Pancreas (tissue), 10 donors: ENCODE data around the gene SLIT1. TPM values are rescaled to one million over a fixed set of nuclear protein-coding genes. Genes with fewer than 3 reads are reported as not detected.
A peak's percentile ranks its signal among the peaks of the same experiment; 100 is the strongest.

Experiments used
- ATAC-seq, 4 donors: fragments of 200-7000 bp; cut with Tn5 transposase; one replicate each; pipeline versions ENCODE4 v1.8.0 to v1.9.1; 2020; ENCODE audit warnings: mild to moderate bottlenecking in 4 of 4, moderate library complexity in 4 of 4
- DNase-seq, 6 donors: peaks; one replicate each; pipeline ENCODE4 v3.0.0-alpha.2; 2020
- FAIRE-seq: peaks from 2 replicates; lab custom pipeline; 2012; peaks lifted over from hg19 to GRCh38; lab: Jason Lieb, UNC
- H3K27ac ChIP-seq, 4 donors: fragments of 200-600 bp; sonication (generic); 1 replicate in 3 of 4; 2 replicates in 1 of 4; pipeline versions ENCODE4 v1.5.0 to v1.8.0; 2020
- H3K27me3 ChIP-seq, 4 donors: fragments of 200-600 bp; one replicate each; pipeline ENCODE4 v1.8.0; 2021
- H3K36me3 ChIP-seq, 3 donors: fragments of 200-600 bp; sonication (generic) in 1 of 3; one replicate each; pipeline versions ENCODE4 v1.5.0 to v1.8.0; 2020 to 2021
- H3K4me1 ChIP-seq, 3 donors: fragments of 200-600 bp; one replicate each; pipeline ENCODE4 v1.8.0; 2021
- H3K4me3 ChIP-seq, 4 donors: fragments of 200-600 bp; sonication (generic) in 2 of 4; one replicate each; pipeline versions ENCODE4 v1.5.0 to v1.8.0; 2020 to 2021
- H3K9me3 ChIP-seq, 4 donors: fragments of 200-600 bp; one replicate each; pipeline ENCODE4 v1.8.0; 2021
- WGBS, 2 donors: extraction: QIAGEN DNeasy Blood & Tissue Kit; methylation state at CpG; one replicate each; pipeline ENCODE4 v1.1.7; 2013; 5-methylcytosine and 5-hydroxymethylcytosine counted together
- intact Hi-C, 3 donors: fragments of 100-400 bp; cut with DNase I; formaldehyde crosslinking; loops; one replicate each; pipeline versions ENCODE4 v1.11.1 to v1.14.2; 2022
- polyA plus RNA-seq, 2 donors: library from polyadenylated mRNA; stranded (reverse); fragments of 200-250 nt; gene quantifications; one replicate each; pipeline ENCODE4 v1.2.3, GENCODE V29; 2013
- total RNA-seq, 6 donors: library from RNA; stranded (reverse); fragmentation: NEBNext Ultra II Directional in 4 of 6; extraction: Animal tissue kit (Norgen Biotek cat#: 25700) in 4 of 6; gene quantifications; one replicate each; pipeline versions ENCODE4 v1.2.1 to v1.2.4, GENCODE V29; 2021 to 2023
- TF ChIP-seq, protein P1 (sequence below), 4 donors: fragments of 200-600 bp; sonication (generic) in 3 of 4; IDR thresholded peaks; one replicate each; pipeline versions ENCODE4 v1.5.0 to v1.8.0; 2021; ENCODE audit warnings: antibody characterized with exemption in 4 of 4
- donor health status: healthy with polysubstance abuse.
- donor health status: DM: no; HTN: no; CAD: no; lungs with moderate emphysema.
- donor health status: DM: no; HTN: no; CAD: no.
- donor health status: control.
- donor health status: control.
- donor health status: Bipolar disorder and iron deficiency.
- donor health status: DM: yes; HTN: yes; CAD: no.
- donor health status: DM: no; HTN: no; CAD: no.
- donor health status: DM: no; HTN: no; CAD: no.
- donor health status: DM: yes; HTN: yes; CAD: no.

The SLIT1 gene
- total and polyA plus RNA-seq, 8 donors: 0.23 to 2.8 (median 0.89) TPM

- Histone ChIP-seq H3K36me3 (no peaks in the 10 kb centered on the region), H3K4me1 (no peaks in the 10 kb centered on the region), H3K9me3 (no peaks in the 10 kb centered on the region), H3K27me3 (no peaks in the 10 kb centered on the region), H3K27ac (no peak overlapping the region), H3K4me3 (no peak overlapping the region)
- DNase-seq: peak in 1 of 6 donors; percentile 10
- FAIRE-seq: no peak
- 59 to 68% methylated on average over 23 of the region's 23 CpGs for WGBS, 2 donors
- TF ChIP-seq, protein P1, sequence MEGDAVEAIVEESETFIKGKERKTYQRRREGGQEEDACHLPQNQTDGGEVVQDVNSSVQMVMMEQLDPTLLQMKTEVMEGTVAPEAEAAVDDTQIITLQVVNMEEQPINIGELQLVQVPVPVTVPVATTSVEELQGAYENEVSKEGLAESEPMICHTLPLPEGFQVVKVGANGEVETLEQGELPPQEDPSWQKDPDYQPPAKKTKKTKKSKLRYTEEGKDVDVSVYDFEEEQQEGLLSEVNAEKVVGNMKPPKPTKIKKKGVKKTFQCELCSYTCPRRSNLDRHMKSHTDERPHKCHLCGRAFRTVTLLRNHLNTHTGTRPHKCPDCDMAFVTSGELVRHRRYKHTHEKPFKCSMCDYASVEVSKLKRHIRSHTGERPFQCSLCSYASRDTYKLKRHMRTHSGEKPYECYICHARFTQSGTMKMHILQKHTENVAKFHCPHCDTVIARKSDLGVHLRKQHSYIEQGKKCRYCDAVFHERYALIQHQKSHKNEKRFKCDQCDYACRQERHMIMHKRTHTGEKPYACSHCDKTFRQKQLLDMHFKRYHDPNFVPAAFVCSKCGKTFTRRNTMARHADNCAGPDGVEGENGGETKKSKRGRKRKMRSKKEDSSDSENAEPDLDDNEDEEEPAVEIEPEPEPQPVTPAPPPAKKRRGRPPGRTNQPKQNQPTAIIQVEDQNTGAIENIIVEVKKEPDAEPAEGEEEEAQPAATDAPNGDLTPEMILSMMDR (IDR thresholded peaks at IDR 0.05): no peak
- intact Hi-C loops: no loop called here
- no peak for ATAC-seq
Measured at GRCh38 chr10:97140902-97141745, 44.6 kb downstream of the SLIT1 start.

GRCh38 chr10:97140049-97140846 is 45.5 kb downstream of the SLIT1 start:
- TF ChIP-seq, protein P1 (IDR thresholded peaks at IDR 0.05): no peak
- Histone ChIP-seq H3K36me3 (no peaks in the 10 kb centered on the region), H3K27me3 (no peaks in the 10 kb centered on the region), H3K4me1 (no peaks in the 10 kb centered on the region), H3K9me3 (no peaks in the 10 kb centered on the region), H3K4me3 (no peak overlapping the region), H3K27ac (no peak overlapping the region)
- 35 to 36% methylated on average over 23 of the region's 23 CpGs for WGBS, 2 donors
- DNase-seq (peak in 1 of 6 donors; percentile 13), ATAC-seq (no peak), FAIRE-seq (no peak)
- intact Hi-C loops: no loop called here

GRCh38 chr10:97139651-97140048 is 46.1 kb downstream of the SLIT1 start:
- DNase-seq (peak in 1 of 6 donors; percentile 22), FAIRE-seq (no peak), ATAC-seq (no peak)
- no peak overlapping the region for H3K27ac ChIP-seq
- H3K4me1 ChIP-seq: no peaks in the 10 kb centered on the region
- no peaks in the 10 kb centered on the region for H3K36me3 ChIP-seq
- TF ChIP-seq, protein P1 (IDR thresholded peaks at IDR 0.05): no peak
- H3K4me3 ChIP-seq: no peak overlapping the region
- WGBS, 2 donors: 67 to 83% methylated on average over 6 of the region's 6 CpGs
- no peaks in the 10 kb centered on the region for H3K27me3 ChIP-seq
- H3K9me3 ChIP-seq: no peaks in the 10 kb centered on the region
- intact Hi-C loops: no loop called here

DNA sequence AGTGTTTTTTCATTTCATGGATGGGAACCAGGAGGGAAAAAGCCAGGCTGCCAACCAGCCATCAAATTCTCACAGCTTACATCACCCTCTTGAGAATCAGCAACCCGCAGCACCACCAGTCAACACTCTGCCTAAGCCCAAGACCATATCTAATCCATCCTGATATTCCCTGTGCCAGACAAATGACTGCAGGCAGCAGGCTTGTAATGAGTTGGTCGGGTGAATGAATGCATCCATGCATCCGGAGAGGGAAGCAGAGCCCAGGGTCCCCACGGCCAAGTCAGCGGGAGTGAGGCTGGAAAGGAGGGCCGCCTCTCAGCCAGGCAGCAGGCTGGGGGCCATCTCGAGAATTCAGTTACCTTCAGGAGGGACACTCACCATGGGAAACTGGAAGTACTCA is 46.9 kb downstream of the SLIT1 start:
- no peaks in the 10 kb centered on the region for H3K27me3 ChIP-seq
- H3K27ac ChIP-seq: no peak overlapping the region
- no peaks in the 10 kb centered on the region for H3K4me1 ChIP-seq
- DNase-seq: peak in 1 of 6 donors; percentile 7
- no peak overlapping the region for H3K4me3 ChIP-seq
- ATAC-seq: no peak
- 67 to 78% methylated on average over 7 of the region's 7 CpGs for WGBS, 2 donors
- intact Hi-C loops: no loop called here
- H3K9me3 ChIP-seq: no peaks in the 10 kb centered on the region
- H3K36me3 ChIP-seq: no peaks in the 10 kb centered on the region
- TF ChIP-seq, protein P1 (IDR thresholded peaks at IDR 0.05): no peak
- no peak for FAIRE-seq
